ENCODE data around the gene TIAM1.

DNA sequence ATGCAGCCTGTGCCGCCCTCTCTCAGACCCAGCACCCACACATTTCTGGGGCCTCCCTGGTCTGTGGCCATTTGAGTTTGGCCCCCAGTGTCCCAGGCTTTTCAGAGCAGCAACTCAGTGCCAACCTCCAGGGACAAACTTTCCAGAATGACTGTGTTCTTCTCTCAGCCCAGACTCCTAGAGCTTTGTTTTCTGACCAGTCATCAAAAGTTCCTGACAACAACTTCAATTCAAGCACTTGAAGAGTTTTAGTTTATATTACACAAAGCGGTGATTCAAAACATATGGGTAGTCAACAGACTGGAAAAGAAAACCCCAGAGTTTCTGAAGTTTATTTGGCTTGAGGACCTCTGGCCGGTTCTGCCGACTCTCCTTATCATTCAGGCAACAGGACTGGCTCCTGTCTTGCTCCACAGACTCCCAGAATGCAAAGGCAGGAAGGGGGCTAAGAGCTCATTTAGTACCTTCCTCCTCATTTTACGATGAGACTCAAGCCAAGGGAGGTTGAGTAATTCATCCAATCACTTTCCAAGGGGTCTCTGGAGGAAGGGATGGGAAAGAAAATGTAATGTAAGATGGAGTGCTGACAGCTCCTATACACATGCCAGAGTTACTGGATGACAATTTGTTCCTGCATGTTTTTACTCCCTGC lies 27.0 kb upstream of the TIAM1 start:
- TF ChIP-seq FOXJ3 (CRISPR knock-in tag; IDR thresholded peaks at IDR 0.05; ENCODE audit: borderline replicate concordance) = no peak
- no peak for TF ChIP-seq ZNF263 (CRISPR knock-in tag; IDR thresholded peaks at IDR 0.05; ENCODE audit: low read depth)
- TF ChIP-seq ZNF121 (CRISPR knock-in tag; IDR thresholded peaks at IDR 0.05) = no peak
- TF ChIP-seq, protein P1, sequence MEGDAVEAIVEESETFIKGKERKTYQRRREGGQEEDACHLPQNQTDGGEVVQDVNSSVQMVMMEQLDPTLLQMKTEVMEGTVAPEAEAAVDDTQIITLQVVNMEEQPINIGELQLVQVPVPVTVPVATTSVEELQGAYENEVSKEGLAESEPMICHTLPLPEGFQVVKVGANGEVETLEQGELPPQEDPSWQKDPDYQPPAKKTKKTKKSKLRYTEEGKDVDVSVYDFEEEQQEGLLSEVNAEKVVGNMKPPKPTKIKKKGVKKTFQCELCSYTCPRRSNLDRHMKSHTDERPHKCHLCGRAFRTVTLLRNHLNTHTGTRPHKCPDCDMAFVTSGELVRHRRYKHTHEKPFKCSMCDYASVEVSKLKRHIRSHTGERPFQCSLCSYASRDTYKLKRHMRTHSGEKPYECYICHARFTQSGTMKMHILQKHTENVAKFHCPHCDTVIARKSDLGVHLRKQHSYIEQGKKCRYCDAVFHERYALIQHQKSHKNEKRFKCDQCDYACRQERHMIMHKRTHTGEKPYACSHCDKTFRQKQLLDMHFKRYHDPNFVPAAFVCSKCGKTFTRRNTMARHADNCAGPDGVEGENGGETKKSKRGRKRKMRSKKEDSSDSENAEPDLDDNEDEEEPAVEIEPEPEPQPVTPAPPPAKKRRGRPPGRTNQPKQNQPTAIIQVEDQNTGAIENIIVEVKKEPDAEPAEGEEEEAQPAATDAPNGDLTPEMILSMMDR (IDR thresholded peaks at IDR 0.05) = no peak
- TF ChIP-seq FOXP1 (CRISPR knock-in tag; IDR thresholded peaks at IDR 0.05; ENCODE audit: borderline replicate concordance) = no peak
- no peak for TF ChIP-seq IRF2 (CRISPR knock-in tag; IDR thresholded peaks at IDR 0.05; ENCODE audit: borderline replicate concordance, low read depth)
- TF ChIP-seq NFATC4 (CRISPR knock-in tag; IDR thresholded peaks at IDR 0.05) = no peak
- no peak for TF ChIP-seq NR2C2 (CRISPR knock-in tag; IDR thresholded peaks at IDR 0.05)
- TF ChIP-seq, protein P2, sequence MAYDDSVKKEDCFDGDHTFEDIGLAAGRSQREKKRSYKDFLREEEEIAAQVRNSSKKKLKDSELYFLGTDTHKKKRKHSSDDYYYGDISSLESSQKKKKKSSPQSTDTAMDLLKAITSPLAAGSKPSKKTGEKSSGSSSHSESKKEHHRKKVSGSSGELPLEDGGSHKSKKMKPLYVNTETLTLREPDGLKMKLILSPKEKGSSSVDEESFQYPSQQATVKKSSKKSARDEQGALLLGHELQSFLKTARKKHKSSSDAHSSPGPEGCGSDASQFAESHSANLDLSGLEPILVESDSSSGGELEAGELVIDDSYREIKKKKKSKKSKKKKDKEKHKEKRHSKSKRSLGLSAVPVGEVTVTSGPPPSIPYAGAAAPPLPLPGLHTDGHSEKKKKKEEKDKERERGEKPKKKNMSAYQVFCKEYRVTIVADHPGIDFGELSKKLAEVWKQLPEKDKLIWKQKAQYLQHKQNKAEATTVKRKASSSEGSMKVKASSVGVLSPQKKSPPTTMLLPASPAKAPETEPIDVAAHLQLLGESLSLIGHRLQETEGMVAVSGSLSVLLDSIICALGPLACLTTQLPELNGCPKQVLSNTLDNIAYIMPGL (CRISPR knock-in tag; IDR thresholded peaks at IDR 0.05) = no peak
- TF ChIP-seq, protein P3, sequence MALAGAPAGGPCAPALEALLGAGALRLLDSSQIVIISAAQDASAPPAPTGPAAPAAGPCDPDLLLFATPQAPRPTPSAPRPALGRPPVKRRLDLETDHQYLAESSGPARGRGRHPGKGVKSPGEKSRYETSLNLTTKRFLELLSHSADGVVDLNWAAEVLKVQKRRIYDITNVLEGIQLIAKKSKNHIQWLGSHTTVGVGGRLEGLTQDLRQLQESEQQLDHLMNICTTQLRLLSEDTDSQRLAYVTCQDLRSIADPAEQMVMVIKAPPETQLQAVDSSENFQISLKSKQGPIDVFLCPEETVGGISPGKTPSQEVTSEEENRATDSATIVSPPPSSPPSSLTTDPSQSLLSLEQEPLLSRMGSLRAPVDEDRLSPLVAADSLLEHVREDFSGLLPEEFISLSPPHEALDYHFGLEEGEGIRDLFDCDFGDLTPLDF (CRISPR knock-in tag; IDR thresholded peaks at IDR 0.05) = no peak

All from WTC11 (cell line).